HEK293 (cell line): ENCODE data around the gene PLPPR1.

Source experiments
- CTCF ChIA-PET: fragments of 350-600 bp; formaldehyde crosslinking; extraction: SDS; loops from one replicate; lab custom pipeline; 2021; ENCODE audit warnings: antibody characterized with exemption; lab: Yijun Ruan, JAX
- POLR2A ChIA-PET: fragments of 300-600 bp; formaldehyde crosslinking; extraction: SDS; loops from one replicate; lab custom pipeline; 2020; ENCODE audit warnings: antibody characterized with exemption, inconsistent platforms; lab: Yijun Ruan, JAX
- H3K27ac ChIP-seq: fragments of 200-500 bp; sonication (Bioruptor generic); 2 replicates; pipeline ENCODE4 v1.5.1; 2014; ENCODE audit warnings: low read depth, low read length, control low read depth, inconsistent platforms; ENCODE audit errors: extremely low read depth
- H3K36me3 ChIP-seq, 2 experiments: fragments of 200-500 bp in 1 of 2; sonication (Bioruptor generic) in 1 of 2; 1 replicate in 1 of 2; 2 replicates in 1 of 2; pipeline ENCODE4 v1.5.1; 2014 to 2017; ENCODE audit warnings: inconsistent platforms in 2 of 2, low read length in 2 of 2; ENCODE audit not compliant: control insufficient read depth in 2 of 2, insufficient read depth in 1 of 2
- H3K4me1 ChIP-seq: fragments of 200-500 bp; sonication (Bioruptor generic); 2 replicates; pipeline ENCODE4 v1.5.1; 2014; ENCODE audit warnings: mild to moderate bottlenecking, low read length, inconsistent platforms; ENCODE audit not compliant: control insufficient read depth, insufficient read depth
- H3K4me3 ChIP-seq: 2 replicates; pipeline ENCODE4 v1.5.1; 2011; ENCODE audit warnings: low read depth, mild to moderate bottlenecking, control low read depth, low read length, moderate library complexity
- H3K9me3 ChIP-seq: fragments of 200-500 bp; sonication (Bioruptor generic); 2 replicates; pipeline ENCODE4 v1.5.1; 2014; ENCODE audit warnings: low read depth, low read length, inconsistent platforms; ENCODE audit not compliant: control insufficient read depth, insufficient read depth
- HOXA7 ChIP-seq: sonication (generic); formaldehyde crosslinking; IDR thresholded peaks from 2 replicates; pipeline ENCODE4 v1.8.1; 2022; ENCODE audit warnings: missing genetic modification reagents, borderline replicate concordance
- KLF1 ChIP-seq: fragments of 450-650 bp; formaldehyde crosslinking; IDR thresholded peaks from 2 replicates; pipeline ENCODE4 v1.5.1; 2016; ENCODE audit warnings: missing biosample characterization, missing genetic modification characterization
- MZF1 ChIP-seq: fragments of 450-650 bp; formaldehyde crosslinking; IDR thresholded peaks from 2 replicates; pipeline ENCODE4 v1.5.1; 2017; ENCODE audit warnings: missing biosample characterization, missing genetic modification characterization, borderline replicate concordance
- ZBTB10 ChIP-seq: fragments of 450-650 bp; formaldehyde crosslinking; IDR thresholded peaks from 2 replicates; pipeline ENCODE4 v1.5.1; 2016; ENCODE audit warnings: missing biosample characterization, missing genetic modification characterization
- ZFP37 ChIP-seq: fragments of 450-650 bp; formaldehyde crosslinking; IDR thresholded peaks from 2 replicates; pipeline ENCODE4 v1.5.1; 2016; ENCODE audit warnings: missing biosample characterization, missing genetic modification characterization
- ZNF174 ChIP-seq: fragments of 450-650 bp; formaldehyde crosslinking; IDR thresholded peaks from 2 replicates; pipeline ENCODE4 v1.5.0; 2017; ENCODE audit warnings: missing biosample characterization, mild to moderate bottlenecking, missing genetic modification characterization
- ZNF23 ChIP-seq: fragments of 450-650 bp; formaldehyde crosslinking; IDR thresholded peaks from 2 replicates; pipeline ENCODE4 v1.5.1; 2016; ENCODE audit warnings: missing biosample characterization, missing genetic modification characterization, borderline replicate concordance
- ZNF335 ChIP-seq: fragments of 450-650 bp; formaldehyde crosslinking; conservative IDR thresholded peaks from 2 replicates; pipeline ENCODE4 v1.5.1; 2016; ENCODE audit warnings: missing biosample characterization, missing genetic modification characterization
- ZNF362 ChIP-seq: fragments of 450-650 bp; formaldehyde crosslinking; IDR thresholded peaks from 2 replicates; pipeline ENCODE4 v1.5.1; 2016; ENCODE audit warnings: missing biosample characterization, missing genetic modification characterization
- ZNF521 ChIP-seq: fragments of 450-650 bp; formaldehyde crosslinking; IDR thresholded peaks from 2 replicates; pipeline ENCODE4 v1.5.1; 2017; ENCODE audit warnings: missing biosample characterization, mild to moderate bottlenecking, missing genetic modification characterization
- ZNF626 ChIP-seq: fragments of 450-650 bp; sonication (Bioruptor Pico); formaldehyde crosslinking; IDR thresholded peaks from 2 replicates; pipeline ENCODE4 v1.5.1; 2018; ENCODE audit warnings: missing biosample characterization, missing genetic modification characterization, inconsistent platforms
- ZNF639 ChIP-seq: fragments of 450-650 bp; formaldehyde crosslinking; IDR thresholded peaks from 2 replicates; pipeline ENCODE4 v1.5.1; 2016; ENCODE audit warnings: missing biosample characterization, missing genetic modification characterization
- ZNF707 ChIP-seq: fragments of 450-650 bp; formaldehyde crosslinking; IDR thresholded peaks from 2 replicates; pipeline ENCODE4 v1.5.1; 2016; ENCODE audit warnings: missing biosample characterization, missing genetic modification characterization
- ZNF792 ChIP-seq: fragments of 450-650 bp; formaldehyde crosslinking; IDR thresholded peaks from 2 replicates; pipeline ENCODE4 v1.5.1; 2016; ENCODE audit warnings: missing biosample characterization, missing genetic modification characterization
- TF ChIP-seq, protein P1 (sequence below): fragments of 450-650 bp; formaldehyde crosslinking; IDR thresholded peaks from 2 replicates; pipeline ENCODE4 v1.5.1; 2016; ENCODE audit warnings: missing biosample characterization, missing genetic modification characterization
- TF ChIP-seq, protein P2 (sequence below): fragments of 450-650 bp; formaldehyde crosslinking; IDR thresholded peaks from 2 replicates; pipeline ENCODE4 v1.5.1; 2017; ENCODE audit warnings: missing biosample characterization, missing genetic modification characterization
- TF ChIP-seq, protein P3 (sequence below): fragments of 450-650 bp; formaldehyde crosslinking; IDR thresholded peaks from 2 replicates; pipeline ENCODE4 v1.5.1; 2016; ENCODE audit warnings: missing biosample characterization, missing genetic modification characterization

The PLPPR1 gene

DNA sequence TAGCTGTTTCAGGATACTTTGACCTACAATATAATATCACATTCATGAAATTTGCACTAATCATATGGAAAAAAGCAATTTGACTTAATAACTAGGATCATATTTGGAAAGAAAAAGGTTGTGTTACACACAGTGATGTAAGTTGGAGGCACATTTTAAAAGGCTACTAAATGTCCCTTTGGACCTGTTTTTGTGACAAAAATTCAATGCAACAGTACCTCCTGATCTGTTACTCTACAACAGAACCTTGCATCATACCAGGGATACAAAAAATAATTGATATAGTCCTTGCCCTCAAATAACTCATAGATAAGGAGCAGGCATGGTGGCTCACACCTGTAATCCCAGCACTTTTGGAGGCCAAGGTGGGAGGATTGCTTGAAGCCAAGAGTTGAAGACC, 289.2 kb downstream of the PLPPR1 start:
- TF ChIP-seq, protein P1, sequence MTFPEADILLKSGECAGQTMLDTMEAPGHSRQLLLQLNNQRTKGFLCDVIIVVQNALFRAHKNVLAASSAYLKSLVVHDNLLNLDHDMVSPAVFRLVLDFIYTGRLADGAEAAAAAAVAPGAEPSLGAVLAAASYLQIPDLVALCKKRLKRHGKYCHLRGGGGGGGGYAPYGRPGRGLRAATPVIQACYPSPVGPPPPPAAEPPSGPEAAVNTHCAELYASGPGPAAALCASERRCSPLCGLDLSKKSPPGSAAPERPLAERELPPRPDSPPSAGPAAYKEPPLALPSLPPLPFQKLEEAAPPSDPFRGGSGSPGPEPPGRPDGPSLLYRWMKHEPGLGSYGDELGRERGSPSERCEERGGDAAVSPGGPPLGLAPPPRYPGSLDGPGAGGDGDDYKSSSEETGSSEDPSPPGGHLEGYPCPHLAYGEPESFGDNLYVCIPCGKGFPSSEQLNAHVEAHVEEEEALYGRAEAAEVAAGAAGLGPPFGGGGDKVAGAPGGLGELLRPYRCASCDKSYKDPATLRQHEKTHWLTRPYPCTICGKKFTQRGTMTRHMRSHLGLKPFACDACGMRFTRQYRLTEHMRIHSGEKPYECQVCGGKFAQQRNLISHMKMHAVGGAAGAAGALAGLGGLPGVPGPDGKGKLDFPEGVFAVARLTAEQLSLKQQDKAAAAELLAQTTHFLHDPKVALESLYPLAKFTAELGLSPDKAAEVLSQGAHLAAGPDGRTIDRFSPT, result no peak
- TF ChIP-seq, protein P2, sequence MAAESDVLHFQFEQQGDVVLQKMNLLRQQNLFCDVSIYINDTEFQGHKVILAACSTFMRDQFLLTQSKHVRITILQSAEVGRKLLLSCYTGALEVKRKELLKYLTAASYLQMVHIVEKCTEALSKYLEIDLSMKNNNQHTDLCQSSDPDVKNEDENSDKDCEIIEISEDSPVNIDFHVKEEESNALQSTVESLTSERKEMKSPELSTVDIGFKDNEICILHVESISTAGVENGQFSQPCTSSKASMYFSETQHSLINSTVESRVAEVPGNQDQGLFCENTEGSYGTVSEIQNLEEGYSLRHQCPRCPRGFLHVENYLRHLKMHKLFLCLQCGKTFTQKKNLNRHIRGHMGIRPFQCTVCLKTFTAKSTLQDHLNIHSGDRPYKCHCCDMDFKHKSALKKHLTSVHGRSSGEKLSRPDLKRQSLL (tag by site-specific recombination), result no peak
- TF ChIP-seq ZNF639 (tag by site-specific recombination), result no peak
- CTCF ChIA-PET, result interaction anchor here (0.7 to 1.2 kb wide), 2 partner anchors 70 to 604 kb away, joined by 3 read pairs; no protein-coding TSS in a partner anchor
- Histone ChIP-seq H3K27ac (no peak overlapping the region), H3K36me3 (peaks cover 0 to 12% of the 10 kb centered on the region in 2 experiments; a peak in 1 of 3 replicates), H3K9me3 (no peaks in the 10 kb centered on the region), H3K4me3 (no peak overlapping the region), H3K4me1 (no peaks in the 10 kb centered on the region)
- POLR2A ChIA-PET, result no interaction called here

DNA sequence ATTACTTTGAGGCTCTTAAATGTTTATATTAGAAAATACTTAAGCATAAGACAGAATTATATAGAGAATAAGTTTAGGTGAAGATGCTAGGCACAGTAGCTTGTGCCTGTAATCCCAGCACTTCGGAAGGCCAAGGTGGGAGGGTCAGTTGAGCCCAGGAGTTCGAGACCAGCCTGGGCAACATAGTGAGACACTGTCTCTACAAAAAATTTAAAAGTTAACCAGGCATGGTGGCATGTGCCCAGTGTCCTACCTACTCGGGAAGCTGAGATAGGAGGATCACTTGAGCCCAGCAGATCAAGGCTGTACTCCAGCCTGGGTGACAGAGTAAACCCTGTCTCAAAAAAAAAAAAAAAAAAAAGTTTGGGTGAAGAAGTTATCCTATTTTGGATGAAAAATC, 294.6 kb downstream of the PLPPR1 start:
- no peak overlapping the region for H3K27ac ChIP-seq
- no peaks in the 10 kb centered on the region for H3K36me3 ChIP-seq
- ChIA-PET CTCF (interaction anchor here (0.6 to 1.2 kb wide), 2 partner anchors 11 to 213 kb away, joined by 3 read pairs; no protein-coding TSS in a partner anchor), POLR2A (no interaction called here)
- H3K4me1 ChIP-seq, result no peaks in the 10 kb centered on the region
- no peak overlapping the region for H3K4me3 ChIP-seq
- TF ChIP-seq ZNF335 (no peak), ZNF707 (no peak), ZNF521 (no peak), ZNF792 (no peak), ZNF174 (no peak), HOXA7 (CRISPR knock-in tag) (no peak), ZNF23 (tag by site-specific recombination) (no peak), ZBTB10 (tag by site-specific recombination) (no peak)
- H3K9me3 ChIP-seq, result no peaks in the 10 kb centered on the region

DNA sequence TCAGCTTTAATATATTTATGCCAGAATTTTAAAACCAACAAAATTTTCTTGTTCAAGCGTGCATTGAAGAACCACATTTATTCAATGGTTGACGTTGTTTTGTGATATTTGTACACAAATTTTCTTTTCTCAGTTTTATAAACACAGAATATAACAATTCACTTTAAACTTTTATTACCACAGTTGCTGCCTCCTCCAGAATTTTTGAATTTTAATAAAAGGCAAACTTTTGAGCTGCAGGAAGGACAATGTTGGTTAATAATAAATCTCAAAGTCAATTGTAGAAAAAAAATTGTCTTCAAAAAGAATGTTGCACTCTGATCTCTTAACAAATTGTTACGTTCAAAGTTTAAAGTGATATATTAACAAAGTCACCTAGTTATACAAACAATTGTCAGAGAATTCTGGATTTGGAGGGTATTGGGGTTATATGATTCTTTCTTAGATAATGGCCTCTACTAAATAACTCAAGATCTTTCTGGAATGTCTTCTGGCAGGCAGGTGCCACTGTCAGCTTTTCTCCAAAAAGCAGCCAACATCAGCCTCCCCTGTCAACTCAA, 295.8 kb downstream of the PLPPR1 start:
- Histone ChIP-seq H3K4me3 (no peak overlapping the region), H3K27ac (no peak overlapping the region), H3K9me3 (no peaks in the 10 kb centered on the region), H3K36me3 (no peaks in the 10 kb centered on the region), H3K4me1 (no peaks in the 10 kb centered on the region)
- POLR2A ChIA-PET, result no interaction called here
- CTCF ChIA-PET, result interaction anchor here (0.6 to 3.4 kb wide), 4 partner anchors 10 to 1817 kb away, joined by 3 to 14 read pairs (median 4); no protein-coding TSS in a partner anchor
- TF ChIP-seq, protein P3, sequence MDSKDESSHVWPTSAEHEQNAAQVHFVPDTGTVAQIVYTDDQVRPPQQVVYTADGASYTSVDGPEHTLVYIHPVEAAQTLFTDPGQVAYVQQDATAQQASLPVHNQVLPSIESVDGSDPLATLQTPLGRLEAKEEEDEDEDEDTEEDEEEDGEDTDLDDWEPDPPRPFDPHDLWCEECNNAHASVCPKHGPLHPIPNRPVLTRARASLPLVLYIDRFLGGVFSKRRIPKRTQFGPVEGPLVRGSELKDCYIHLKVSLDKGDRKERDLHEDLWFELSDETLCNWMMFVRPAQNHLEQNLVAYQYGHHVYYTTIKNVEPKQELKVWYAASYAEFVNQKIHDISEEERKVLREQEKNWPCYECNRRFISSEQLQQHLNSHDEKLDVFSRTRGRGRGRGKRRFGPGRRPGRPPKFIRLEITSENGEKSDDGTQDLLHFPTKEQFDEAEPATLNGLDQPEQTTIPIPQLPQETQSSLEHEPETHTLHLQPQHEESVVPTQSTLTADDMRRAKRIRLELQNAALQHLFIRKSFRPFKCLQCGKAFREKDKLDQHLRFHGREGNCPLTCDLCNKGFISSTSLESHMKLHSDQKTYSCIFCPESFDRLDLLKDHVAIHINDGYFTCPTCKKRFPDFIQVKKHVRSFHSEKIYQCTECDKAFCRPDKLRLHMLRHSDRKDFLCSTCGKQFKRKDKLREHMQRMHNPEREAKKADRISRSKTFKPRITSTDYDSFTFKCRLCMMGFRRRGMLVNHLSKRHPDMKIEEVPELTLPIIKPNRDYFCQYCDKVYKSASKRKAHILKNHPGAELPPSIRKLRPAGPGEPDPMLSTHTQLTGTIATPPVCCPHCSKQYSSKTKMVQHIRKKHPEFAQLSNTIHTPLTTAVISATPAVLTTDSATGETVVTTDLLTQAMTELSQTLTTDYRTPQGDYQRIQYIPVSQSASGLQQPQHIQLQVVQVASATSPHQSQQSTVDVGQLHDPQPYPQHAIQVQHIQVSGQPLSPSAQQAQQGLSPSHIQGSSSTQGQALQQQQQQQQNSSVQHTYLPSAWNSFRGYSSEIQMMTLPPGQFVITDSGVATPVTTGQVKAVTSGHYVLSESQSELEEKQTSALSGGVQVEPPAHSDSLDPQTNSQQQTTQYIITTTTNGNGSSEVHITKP, result no peak
- no peak for TF ChIP-seq MZF1 (tag by site-specific recombination)
- TF ChIP-seq ZFP37 (tag by site-specific recombination), result no peak
- TF ChIP-seq KLF1 (tag by site-specific recombination), result no peak
- TF ChIP-seq ZNF362, result no peak
- TF ChIP-seq ZNF626, result no peak
